Esophagus muscularis mucosa (tissue), 4 donors: Measurements from ENCODE around the gene VSIG8. TPM values are rescaled to one million over a fixed set of nuclear protein-coding genes. Genes with fewer than 3 reads are reported as not detected.

Experiments used
- DNase-seq: peaks from one replicate; pipeline ENCODE4 v3.0.0-alpha.2; 2017; ENCODE audit errors: extremely low spot score
- H3K27ac ChIP-seq, 4 donors: fragments of 200-600 bp; sonication (generic); replicated peaks in 1 of 4; 1 replicate in 3 of 4; 2 replicates in 1 of 4; pipeline ENCODE4 v1.5.1; 2016 to 2019; ENCODE audit warnings: mild to moderate bottlenecking in 1 of 4
- H3K27me3 ChIP-seq, 4 donors: fragments of 200-600 bp; sonication (generic); one replicate each; pipeline versions ENCODE4 v1.5.1 to v1.6.0; 2016 to 2019
- H3K36me3 ChIP-seq, 4 donors: fragments of 200-600 bp; sonication (generic); one replicate each; pipeline ENCODE4 v1.5.1; 2016 to 2019
- H3K4me1 ChIP-seq, 4 donors: fragments of 200-600 bp; sonication (generic); one replicate each; pipeline ENCODE4 v1.5.1; 2016 to 2019
- H3K4me3 ChIP-seq, 4 donors: fragments of 200-600 bp; sonication (generic); 1 replicate in 2 of 4; 2 replicates in 2 of 4; pipeline ENCODE4 v1.5.1; 2016 to 2019; ENCODE audit warnings: mild to moderate bottlenecking in 4 of 4, moderate library complexity in 1 of 4
- H3K9me3 ChIP-seq, 4 donors: fragments of 200-600 bp; sonication (generic); 1 replicate in 3 of 4; 2 replicates in 1 of 4; pipeline ENCODE4 v1.5.1; 2016 to 2019
- EP300 ChIP-seq: sonication (generic); formaldehyde crosslinking; IDR thresholded peaks from one replicate; pipeline ENCODE4 v1.6.1; 2017; ENCODE audit warnings: antibody characterized with exemption
- POLR2A ChIP-seq: fragments of 450-650 bp; IDR thresholded peaks from one replicate; pipeline ENCODE4 v1.6.1; 2017; ENCODE audit warnings: antibody characterized with exemption, moderate library complexity, mild to moderate bottlenecking, low read depth
- POLR2AphosphoS5 ChIP-seq, 2 donors: sonication (generic); formaldehyde crosslinking; IDR thresholded peaks; one replicate each; pipeline ENCODE4 v1.6.1; 2017; ENCODE audit warnings: antibody characterized with exemption in 2 of 2
- WGBS: methylation state at CpG from one replicate; pipeline ENCODE4 v1.1.5; 2018; 5-methylcytosine and 5-hydroxymethylcytosine counted together
- intact Hi-C: fragments of 100-400 bp; cut with DNase I; formaldehyde crosslinking; loops from one replicate; pipeline ENCODE4 v1.15.1; 2023
- total RNA-seq, 4 donors: library from RNA; depleted of rRNA; stranded (reverse); fragments of >200 nt; gene quantifications; one replicate each; pipeline versions ENCODE4 v1.1.0 to v1.2.1, GENCODE V29; 2016
- TF ChIP-seq, protein P1 (sequence below), 3 experiments: fragments of 200-600 bp in 2 of 3; fragments of 450-650 bp in 1 of 3; sonication (generic) in 2 of 3; IDR thresholded peaks; one replicate each; pipeline ENCODE4 v1.5.1; 2017 to 2019; ENCODE audit warnings: antibody characterized with exemption in 3 of 3, mild to moderate bottlenecking in 2 of 3, moderate library complexity in 1 of 3

The VSIG8 gene
- total RNA-seq, 4 donors from 2014 or later, result not detected

DNA sequence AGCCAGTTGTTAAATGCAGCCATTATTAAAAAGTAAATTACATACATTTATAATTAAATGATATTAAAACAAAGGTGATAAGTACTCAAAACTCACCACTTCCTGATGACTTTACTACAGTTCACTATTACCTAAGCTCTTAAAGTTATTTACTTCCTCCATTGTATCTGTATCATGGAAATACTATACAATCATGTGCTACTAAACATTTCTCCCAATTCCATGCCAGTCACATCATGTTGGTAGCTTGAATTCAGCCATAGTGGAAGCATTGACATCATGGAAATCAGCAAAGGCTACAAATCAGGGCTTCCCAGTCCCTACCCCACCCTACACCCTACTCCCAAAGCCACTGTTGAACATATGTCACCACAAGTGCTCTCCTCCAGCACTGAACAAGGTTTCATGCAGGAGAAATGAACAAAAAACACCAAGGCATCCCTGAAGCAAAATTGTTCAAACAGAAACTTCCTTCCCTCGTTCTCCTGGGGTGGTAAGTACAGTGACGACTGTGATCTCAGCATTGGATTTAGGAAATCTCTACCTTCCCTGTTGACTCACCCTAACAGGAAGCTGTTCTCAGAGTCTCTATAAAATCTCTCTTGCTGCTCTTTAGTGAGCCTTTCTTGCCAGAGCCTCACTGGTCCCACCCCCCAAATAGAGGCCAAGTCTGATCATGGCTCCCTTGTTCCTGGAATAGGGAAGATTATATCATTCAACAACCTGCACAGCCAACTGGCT lies 12.7 kb downstream of the VSIG8 start:
- 73% methylated on average over 2 of the region's 2 CpGs for WGBS
- intact Hi-C loops, result no loop called here
- H3K27ac ChIP-seq, result no peak overlapping the region

DNA sequence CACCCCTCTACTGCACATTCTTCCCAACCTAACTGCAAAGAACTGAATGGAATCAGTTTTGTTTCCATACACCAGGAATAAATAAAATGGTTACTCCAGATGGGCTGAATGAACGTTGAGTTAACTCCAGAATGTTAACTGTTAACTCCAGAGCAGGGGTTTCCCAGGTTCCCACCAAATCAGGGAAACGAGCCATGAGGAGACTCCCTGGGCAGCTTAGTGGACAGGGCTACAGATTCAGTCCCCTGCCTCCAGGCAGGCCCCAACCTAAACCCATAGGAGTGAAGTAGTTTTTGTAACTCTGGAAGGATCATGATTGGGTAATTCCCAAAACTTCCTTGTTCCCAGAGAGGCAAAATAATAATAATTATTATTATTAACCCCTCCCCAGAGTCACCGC lies 14.1 kb downstream of the VSIG8 start:
- Histone ChIP-seq H3K4me1 (peaks cover 0 to 7% (median 4%) of the 10 kb centered on the region in 4 donors), H3K9me3 (no peaks in the 10 kb centered on the region), H3K36me3 (no peaks in the 10 kb centered on the region), H3K27me3 (no peaks in the 10 kb centered on the region), H3K4me3 (no peak overlapping the region), H3K27ac (no peak overlapping the region)
- DNase-seq, result no peak
- WGBS, result 49% methylated on average over 3 of the region's 3 CpGs
- intact Hi-C loops, result no loop called here
- no peak for TF ChIP-seq POLR2A
- TF ChIP-seq, protein P1, sequence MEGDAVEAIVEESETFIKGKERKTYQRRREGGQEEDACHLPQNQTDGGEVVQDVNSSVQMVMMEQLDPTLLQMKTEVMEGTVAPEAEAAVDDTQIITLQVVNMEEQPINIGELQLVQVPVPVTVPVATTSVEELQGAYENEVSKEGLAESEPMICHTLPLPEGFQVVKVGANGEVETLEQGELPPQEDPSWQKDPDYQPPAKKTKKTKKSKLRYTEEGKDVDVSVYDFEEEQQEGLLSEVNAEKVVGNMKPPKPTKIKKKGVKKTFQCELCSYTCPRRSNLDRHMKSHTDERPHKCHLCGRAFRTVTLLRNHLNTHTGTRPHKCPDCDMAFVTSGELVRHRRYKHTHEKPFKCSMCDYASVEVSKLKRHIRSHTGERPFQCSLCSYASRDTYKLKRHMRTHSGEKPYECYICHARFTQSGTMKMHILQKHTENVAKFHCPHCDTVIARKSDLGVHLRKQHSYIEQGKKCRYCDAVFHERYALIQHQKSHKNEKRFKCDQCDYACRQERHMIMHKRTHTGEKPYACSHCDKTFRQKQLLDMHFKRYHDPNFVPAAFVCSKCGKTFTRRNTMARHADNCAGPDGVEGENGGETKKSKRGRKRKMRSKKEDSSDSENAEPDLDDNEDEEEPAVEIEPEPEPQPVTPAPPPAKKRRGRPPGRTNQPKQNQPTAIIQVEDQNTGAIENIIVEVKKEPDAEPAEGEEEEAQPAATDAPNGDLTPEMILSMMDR (IDR thresholded peaks at IDR 0.05), result no peak
- TF ChIP-seq POLR2AphosphoS5 (IDR thresholded peaks at IDR 0.05), result no peak
- TF ChIP-seq EP300, result no peak

More for the DNA sequence above, 12.7 kb downstream of the VSIG8 start:
- Histone ChIP-seq H3K4me1 (peaks cover 4 to 22% (median 14%) of the 10 kb centered on the region in 4 donors), H3K36me3 (no peaks in the 10 kb centered on the region), H3K27me3 (no peaks in the 10 kb centered on the region), H3K4me3 (no peak overlapping the region), H3K9me3 (no peaks in the 10 kb centered on the region)
- TF ChIP-seq EP300, result no peak
- TF ChIP-seq POLR2A, result no peak
- no peak for TF ChIP-seq POLR2AphosphoS5 (IDR thresholded peaks at IDR 0.05)
- TF ChIP-seq, protein P1 (IDR thresholded peaks at IDR 0.05), result no peak
- no peak for DNase-seq

DNA sequence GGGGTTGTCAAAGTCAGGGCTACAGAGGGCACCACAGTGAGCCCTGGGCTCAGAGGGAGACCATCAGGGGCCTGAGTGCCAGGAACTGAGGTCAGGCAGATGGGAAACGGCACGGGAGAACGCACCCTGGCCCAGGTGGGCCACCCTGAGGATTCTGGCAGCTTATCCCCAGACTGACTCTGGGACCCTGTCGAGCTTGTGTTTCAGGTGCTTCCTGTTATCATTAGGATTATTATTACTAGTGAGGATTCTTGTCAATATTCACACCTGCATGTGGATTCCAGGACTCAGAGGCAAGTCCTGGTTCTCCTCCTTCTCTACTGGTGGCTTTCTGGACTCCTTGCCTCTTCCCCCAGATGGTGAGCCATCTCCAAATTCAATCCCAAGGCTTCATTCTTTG lies 15.2 kb downstream of the VSIG8 start:
- Histone ChIP-seq H3K27me3 (no peaks in the 10 kb centered on the region), H3K4me3 (no peak overlapping the region), H3K36me3 (no peaks in the 10 kb centered on the region), H3K9me3 (no peaks in the 10 kb centered on the region), H3K4me1 (no peaks in the 10 kb centered on the region), H3K27ac (no peak overlapping the region)
- no peak for DNase-seq
- intact Hi-C loops, result no loop called here
- TF ChIP-seq, protein P1 (IDR thresholded peaks at IDR 0.05), result no peak
- TF ChIP-seq EP300 (no peak), POLR2A (no peak), POLR2AphosphoS5 (IDR thresholded peaks at IDR 0.05) (no peak)
- 73% methylated on average over 4 of the region's 4 CpGs for WGBS

DNA sequence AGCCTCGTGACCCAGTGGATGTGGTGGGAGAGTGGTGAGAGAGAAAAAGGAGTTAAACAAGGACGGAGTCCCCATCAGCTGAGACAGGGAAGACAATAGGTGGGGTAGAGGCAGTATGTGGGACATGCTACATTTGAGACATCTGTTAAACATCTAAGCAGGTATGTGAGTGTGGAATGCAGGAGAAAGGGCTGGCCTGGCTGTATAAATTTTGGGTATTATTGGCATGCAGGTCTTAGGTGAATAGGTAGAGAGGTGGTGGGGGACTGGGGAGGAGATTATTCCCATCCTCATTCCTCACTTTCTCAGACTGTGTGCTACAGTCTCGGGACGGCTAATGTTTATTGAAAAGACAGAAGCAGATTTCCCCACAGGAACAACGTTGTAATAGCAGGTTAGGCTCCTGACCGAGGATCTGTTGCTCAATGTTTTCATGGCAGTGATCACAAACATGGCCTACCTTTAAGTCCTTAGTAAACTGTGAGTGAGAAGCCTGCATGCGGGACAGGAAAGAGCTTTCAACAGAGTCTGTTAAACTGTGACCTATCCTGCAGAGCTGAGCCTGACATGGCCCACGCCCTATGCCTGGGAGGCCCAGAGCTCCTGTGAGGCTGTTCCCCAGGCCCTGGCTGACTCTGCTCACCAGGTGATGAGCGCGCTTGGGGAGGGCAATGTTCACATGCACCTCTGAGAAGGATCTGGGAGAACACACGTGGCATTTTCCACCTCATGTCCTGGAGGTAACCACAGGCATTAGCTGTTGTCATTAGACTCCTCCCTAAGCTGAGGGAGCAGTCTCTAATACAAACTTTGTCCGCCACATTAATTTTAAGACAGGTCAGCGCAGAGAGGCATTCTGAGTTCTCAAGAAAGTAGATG lies 16.5 kb downstream of the VSIG8 start:
- Histone ChIP-seq H3K27ac (no peak overlapping the region), H3K27me3 (no peaks in the 10 kb centered on the region), H3K4me1 (no peaks in the 10 kb centered on the region), H3K36me3 (peaks cover 0 to 7% (median 5%) of the 10 kb centered on the region in 4 donors), H3K4me3 (no peak overlapping the region), H3K9me3 (no peaks in the 10 kb centered on the region)
- WGBS, result 87% methylated on average over 13 of the region's 13 CpGs
- intact Hi-C loops, result no loop called here
- DNase-seq, result no peak
- no peak for TF ChIP-seq POLR2AphosphoS5 (IDR thresholded peaks at IDR 0.05)

DNA sequence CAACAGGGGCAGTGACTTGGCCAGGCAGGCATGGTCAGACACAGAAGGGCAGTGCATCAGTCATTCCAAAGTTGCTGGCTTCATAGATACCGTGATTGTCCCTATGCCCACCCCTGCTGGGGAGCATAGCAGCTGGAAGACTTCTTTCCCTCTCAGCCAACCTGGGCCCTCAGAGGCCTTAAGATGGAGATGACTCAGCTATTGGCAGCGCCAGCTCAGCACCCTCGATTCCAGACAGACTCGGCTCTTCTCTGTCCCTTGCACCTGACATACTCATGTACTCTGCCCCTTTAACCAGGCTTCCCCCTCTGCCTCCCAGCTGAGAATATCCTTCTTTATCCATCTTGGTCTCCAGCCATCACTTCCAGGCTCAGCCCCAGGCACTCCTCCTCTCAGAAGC lies 19.0 kb downstream of the VSIG8 start:
- Histone ChIP-seq H3K4me3 (no peak overlapping the region), H3K27ac (no peak overlapping the region), H3K9me3 (no peaks in the 10 kb centered on the region), H3K4me1 (no peaks in the 10 kb centered on the region), H3K36me3 (peaks cover 0 to 26% (median 8%) of the 10 kb centered on the region in 4 donors), H3K27me3 (no peaks in the 10 kb centered on the region)
- intact Hi-C loops, result no loop called here
- 83% methylated on average over 4 of the region's 4 CpGs for WGBS
- TF ChIP-seq POLR2AphosphoS5 (IDR thresholded peaks at IDR 0.05) (no peak), EP300 (no peak), POLR2A (no peak)
- TF ChIP-seq, protein P1 (IDR thresholded peaks at IDR 0.05), result no peak
- no peak for DNase-seq
